Lower lobe of right lung (tissue), 2 donors: ENCODE results near the gene PGPEP1. TPM values are rescaled to one million over a fixed set of nuclear protein-coding genes. Genes with fewer than 3 reads are reported as not detected.
A peak's percentile ranks its signal among the peaks of the same experiment; 100 is the strongest.

Experiments
- ATAC-seq, 2 donors: fragments of 200-7000 bp; cut with Tn5 transposase; one replicate each; pipeline ENCODE4 v1.9.1; 2020 to 2022; ENCODE audit warnings: mild to moderate bottlenecking in 2 of 2, moderate library complexity in 2 of 2
- DNase-seq: peaks from one replicate; pipeline ENCODE4 v3.0.0-alpha.2; 2020
- H3K27ac ChIP-seq: fragments of 200-600 bp; one replicate; pipeline ENCODE4 v1.8.0; 2022
- H3K27me3 ChIP-seq: fragments of 200-600 bp; one replicate; pipeline ENCODE4 v1.8.0; 2022; ENCODE audit warnings: low read depth
- H3K36me3 ChIP-seq: fragments of 200-600 bp; one replicate; pipeline ENCODE4 v1.8.0; 2022; ENCODE audit warnings: mild to moderate bottlenecking
- H3K4me1 ChIP-seq: fragments of 200-600 bp; one replicate; pipeline ENCODE4 v1.8.0; 2022
- H3K4me3 ChIP-seq: fragments of 200-600 bp; one replicate; pipeline ENCODE4 v1.8.0; 2022; ENCODE audit warnings: mild to moderate bottlenecking
- H3K9me3 ChIP-seq: fragments of 200-600 bp; one replicate; pipeline ENCODE4 v1.8.0; 2022
- intact Hi-C: fragments of 100-400 bp; cut with DNase I; formaldehyde crosslinking; loops from one replicate; pipeline ENCODE4 v1.11.0; 2022
- total RNA-seq: library from RNA; stranded (reverse); fragmentation: NEBNext Ultra II Directional; extraction: Animal tissue kit (Norgen Biotek cat#: 25700); gene quantifications from one replicate; pipeline ENCODE4 v1.2.1, GENCODE V29; 2021
- TF ChIP-seq, protein P1 (sequence below): fragments of 200-600 bp; IDR thresholded peaks from one replicate; pipeline ENCODE4 v1.8.0; 2022; ENCODE audit warnings: antibody characterized with exemption, mild to moderate bottlenecking
- donor health status: DM: no; HTN: yes; CAD: no; lungs with severe emphysema.

Gene PGPEP1
- total RNA-seq, 1 donor from 2014 or later, result 40.9 TPM

DNA sequence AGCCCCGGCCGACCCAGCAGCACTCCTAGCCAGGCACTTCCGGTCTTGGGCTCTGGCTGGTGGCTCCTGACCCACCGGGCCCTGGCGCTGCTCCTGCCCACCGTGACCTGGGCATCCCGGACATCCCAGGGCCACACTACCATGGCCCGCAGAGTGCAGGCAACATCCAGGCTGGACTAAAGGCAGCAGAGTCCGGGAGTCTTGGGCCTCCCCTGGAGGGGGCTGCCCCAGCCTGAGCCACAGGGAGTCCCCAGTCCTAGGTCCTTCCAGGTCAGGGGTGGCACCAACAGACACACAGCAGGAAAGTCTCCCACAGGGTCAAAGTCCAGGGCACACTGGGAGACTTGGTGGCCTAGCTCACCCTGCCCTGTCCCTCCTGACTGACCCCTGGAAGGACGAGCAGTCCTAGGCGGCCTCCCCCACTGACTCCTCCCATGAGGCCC is 28.3 kb upstream of the PGPEP1 start:
- Histone ChIP-seq H3K36me3 (peaks cover 64% of the 10 kb centered on the region), H3K9me3 (no peaks in the 10 kb centered on the region), H3K4me3 (no peak overlapping the region), H3K27me3 (no peaks in the 10 kb centered on the region), H3K27ac (no peak overlapping the region), H3K4me1 (peaks cover 4% of the 10 kb centered on the region)
- ATAC-seq (no peak), DNase-seq (no peak)
- intact Hi-C loops, result no loop called here
- TF ChIP-seq, protein P1, sequence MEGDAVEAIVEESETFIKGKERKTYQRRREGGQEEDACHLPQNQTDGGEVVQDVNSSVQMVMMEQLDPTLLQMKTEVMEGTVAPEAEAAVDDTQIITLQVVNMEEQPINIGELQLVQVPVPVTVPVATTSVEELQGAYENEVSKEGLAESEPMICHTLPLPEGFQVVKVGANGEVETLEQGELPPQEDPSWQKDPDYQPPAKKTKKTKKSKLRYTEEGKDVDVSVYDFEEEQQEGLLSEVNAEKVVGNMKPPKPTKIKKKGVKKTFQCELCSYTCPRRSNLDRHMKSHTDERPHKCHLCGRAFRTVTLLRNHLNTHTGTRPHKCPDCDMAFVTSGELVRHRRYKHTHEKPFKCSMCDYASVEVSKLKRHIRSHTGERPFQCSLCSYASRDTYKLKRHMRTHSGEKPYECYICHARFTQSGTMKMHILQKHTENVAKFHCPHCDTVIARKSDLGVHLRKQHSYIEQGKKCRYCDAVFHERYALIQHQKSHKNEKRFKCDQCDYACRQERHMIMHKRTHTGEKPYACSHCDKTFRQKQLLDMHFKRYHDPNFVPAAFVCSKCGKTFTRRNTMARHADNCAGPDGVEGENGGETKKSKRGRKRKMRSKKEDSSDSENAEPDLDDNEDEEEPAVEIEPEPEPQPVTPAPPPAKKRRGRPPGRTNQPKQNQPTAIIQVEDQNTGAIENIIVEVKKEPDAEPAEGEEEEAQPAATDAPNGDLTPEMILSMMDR, result no peak

DNA sequence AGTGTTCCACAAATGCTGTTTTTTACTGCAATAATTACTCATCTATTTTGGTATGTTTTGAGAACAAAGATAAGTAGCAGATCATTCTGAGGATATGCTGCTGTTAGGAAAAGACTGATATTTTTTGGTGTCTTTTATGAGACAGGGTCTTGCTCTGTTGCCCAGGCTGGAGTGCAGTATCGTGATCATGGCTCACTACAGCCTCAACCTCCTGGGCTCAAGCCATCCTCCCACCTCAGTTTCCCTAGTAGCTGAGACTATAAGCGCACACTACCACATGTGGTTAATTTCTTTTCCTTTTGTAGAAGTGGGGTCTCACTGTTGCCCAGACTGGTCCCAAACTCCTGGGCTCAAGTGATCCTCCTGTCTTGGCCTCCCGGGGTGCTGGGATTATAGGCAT is 27.0 kb upstream of the PGPEP1 start:
- intact Hi-C loops, result no loop called here
- DNase-seq, result no peak

DNA sequence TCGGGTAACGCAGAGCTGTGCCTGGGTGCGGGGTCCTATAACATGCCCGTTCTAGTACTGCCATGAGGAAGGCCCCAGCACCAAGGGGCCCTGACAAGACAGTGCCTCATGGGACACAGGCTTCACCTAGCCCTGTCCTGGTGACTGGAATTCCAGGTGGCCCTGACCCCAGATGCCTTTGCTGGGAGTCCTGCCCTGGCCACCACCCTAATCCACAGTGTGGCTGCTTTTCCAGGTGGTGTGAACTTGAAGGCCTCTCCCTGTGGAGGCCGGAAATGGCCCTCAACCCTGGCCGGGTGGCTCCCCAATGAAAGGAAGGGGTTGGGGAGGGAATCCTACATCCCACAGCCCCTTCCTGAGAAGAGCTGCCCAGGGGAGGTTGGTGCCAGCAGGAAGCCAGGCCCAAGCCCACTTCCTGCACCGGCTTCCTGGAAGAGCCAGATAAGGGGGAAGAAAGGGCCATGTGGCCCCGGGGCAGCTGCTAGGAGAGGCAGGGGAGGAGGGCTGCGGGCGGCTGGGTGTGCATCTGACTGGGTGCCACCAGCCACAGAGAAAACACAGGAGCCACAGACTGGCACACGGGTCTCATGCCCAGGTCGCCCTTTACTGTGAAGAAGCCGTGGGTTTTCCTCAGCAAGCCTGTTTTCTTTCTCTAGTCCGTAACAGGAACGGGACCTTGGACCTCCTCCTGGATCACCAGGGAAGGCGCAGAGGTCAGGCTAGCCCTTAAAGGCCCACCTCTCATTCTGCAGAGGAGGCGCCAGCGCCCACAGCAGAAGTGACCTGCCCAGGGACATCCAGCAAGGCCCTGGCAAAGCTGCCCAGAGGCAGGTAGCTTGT is 22.2 kb upstream of the PGPEP1 start:
- ATAC-seq (no peak), DNase-seq (peak; percentile 65)
- Histone ChIP-seq H3K27me3 (no peaks in the 10 kb centered on the region), H3K9me3 (no peaks in the 10 kb centered on the region), H3K4me3 (peak overlapping the region; percentile 27), H3K36me3 (peaks cover 21% of the 10 kb centered on the region), H3K27ac (peak overlapping the region; percentile 86), H3K4me1 (peaks cover 56% of the 10 kb centered on the region)
- intact Hi-C loops, result no loop called here
- TF ChIP-seq, protein P1, result no peak

More for the DNA sequence above, 27.0 kb upstream of the PGPEP1 start:
- H3K27ac ChIP-seq, result no peak overlapping the region
- H3K4me1 ChIP-seq, result peaks cover 12% of the 10 kb centered on the region
- no peak for ATAC-seq
- TF ChIP-seq, protein P1, result no peak
- no peaks in the 10 kb centered on the region for H3K27me3 ChIP-seq
- peaks cover 54% of the 10 kb centered on the region for H3K36me3 ChIP-seq
- H3K4me3 ChIP-seq, result no peak overlapping the region
- H3K9me3 ChIP-seq, result no peaks in the 10 kb centered on the region

DNA sequence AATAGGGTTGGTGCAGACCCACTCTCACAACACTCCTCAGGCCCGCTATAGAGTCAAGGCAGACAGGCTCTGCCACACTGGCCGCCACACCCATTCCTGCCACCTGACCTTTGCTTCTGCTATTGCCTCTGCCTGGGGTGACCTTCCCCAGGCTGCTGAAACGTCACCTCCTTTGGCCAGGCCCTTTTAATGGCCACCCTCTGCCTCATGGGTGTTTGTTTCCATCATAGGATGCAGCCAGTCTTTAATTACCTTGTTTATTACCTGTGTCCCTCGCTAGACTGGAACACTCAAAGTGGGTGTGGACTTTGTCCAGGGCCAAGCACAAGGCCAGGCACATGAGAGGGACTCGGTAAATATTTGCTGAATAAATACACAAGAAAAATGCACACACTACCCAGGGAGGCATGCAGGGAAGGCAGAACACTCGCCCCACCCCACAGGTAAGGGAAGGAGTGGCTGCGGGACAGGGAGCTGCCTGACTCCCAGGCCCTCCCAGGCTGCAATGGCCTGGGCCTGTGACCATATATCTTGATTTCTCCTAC is 20.7 kb upstream of the PGPEP1 start:
- H3K4me3 ChIP-seq, result no peak overlapping the region

More for the DNA sequence above, 20.7 kb upstream of the PGPEP1 start:
- TF ChIP-seq, protein P1, result no peak
- H3K27ac ChIP-seq, result peak overlapping the region; percentile 86
- ATAC-seq (peak; percentile 2 to 7), DNase-seq (peak; percentile 66)
- H3K4me1 ChIP-seq, result peaks cover 66% of the 10 kb centered on the region
- H3K9me3 ChIP-seq, result no peaks in the 10 kb centered on the region
- intact Hi-C loops, result loop anchor here (10.0 kb wide), 1 partner anchor 45 kb away; the partner anchor contains the start of gene IQCN
- H3K36me3 ChIP-seq, result peaks cover 8% of the 10 kb centered on the region
- no peaks in the 10 kb centered on the region for H3K27me3 ChIP-seq
